TTC549 (cell line): ENCODE measurements around the gene NARS2.
"Not testable (repeated sequence)": the region's sequence is repeated elsewhere in the genome, so short reads cannot be mapped to it uniquely, and the experiment has no call there.

ENCODE experiments used
- FAIRE-seq: peaks from 2 replicates; lab custom pipeline; 2012; peaks lifted over from hg19 to GRCh38; lab: Jason Lieb, UNC

NARS2 gene, protein sequence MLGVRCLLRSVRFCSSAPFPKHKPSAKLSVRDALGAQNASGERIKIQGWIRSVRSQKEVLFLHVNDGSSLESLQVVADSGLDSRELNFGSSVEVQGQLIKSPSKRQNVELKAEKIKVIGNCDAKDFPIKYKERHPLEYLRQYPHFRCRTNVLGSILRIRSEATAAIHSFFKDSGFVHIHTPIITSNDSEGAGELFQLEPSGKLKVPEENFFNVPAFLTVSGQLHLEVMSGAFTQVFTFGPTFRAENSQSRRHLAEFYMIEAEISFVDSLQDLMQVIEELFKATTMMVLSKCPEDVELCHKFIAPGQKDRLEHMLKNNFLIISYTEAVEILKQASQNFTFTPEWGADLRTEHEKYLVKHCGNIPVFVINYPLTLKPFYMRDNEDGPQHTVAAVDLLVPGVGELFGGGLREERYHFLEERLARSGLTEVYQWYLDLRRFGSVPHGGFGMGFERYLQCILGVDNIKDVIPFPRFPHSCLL

DNA sequence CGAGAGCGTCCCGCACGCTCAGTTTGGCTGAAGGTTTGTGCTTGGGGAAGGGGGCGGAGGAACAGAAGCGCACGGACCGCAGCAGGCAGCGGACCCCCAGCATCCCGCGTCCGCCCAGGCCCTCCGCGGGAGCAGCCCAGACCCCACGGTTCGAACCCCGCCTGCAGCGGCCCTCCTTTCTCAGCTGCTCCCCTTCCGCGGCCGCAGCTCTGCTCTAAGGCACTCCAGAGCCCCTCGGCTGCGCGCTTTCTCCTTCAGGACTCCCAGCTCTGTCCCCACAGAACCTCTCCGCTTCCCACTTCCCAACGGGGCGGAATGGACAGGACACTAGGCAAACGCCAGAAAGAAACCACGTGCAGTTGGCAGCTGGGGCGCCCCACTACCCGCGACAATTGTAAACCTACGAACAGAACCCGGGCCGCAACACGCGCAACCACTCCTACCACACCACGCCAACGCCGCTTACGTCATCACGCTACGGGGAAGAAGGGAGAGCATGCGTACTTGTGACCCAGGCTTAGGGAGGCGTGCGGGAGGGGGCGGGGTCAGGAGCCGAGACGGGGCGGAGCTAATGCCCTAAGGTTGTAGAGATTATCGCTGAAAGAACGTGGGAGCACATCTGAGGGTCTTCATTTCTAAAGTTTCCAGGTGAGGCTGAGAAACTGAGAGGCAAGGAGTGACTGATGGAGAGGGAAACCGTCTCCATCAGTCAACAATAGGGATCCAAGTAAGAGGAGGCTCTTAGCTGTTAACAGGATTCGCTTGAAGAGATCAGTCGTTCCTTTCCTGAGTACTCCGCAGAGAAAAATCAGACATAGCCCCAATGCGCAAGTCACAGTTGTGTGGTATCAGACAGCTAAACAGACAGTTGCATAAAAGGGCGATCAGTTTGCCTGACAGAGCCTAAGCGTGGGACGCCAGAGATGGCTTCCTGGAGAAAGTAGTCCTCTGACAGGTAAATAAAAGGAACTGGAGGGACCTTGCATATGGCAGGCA, at the start of gene NARS2:
NARS2 (minus strand) TSS at position 479 of the 996 bp plus-strand sequence; CDS start at position 103, 376 bp downstream.
- FAIRE-seq: peak; percentile 66

DNA sequence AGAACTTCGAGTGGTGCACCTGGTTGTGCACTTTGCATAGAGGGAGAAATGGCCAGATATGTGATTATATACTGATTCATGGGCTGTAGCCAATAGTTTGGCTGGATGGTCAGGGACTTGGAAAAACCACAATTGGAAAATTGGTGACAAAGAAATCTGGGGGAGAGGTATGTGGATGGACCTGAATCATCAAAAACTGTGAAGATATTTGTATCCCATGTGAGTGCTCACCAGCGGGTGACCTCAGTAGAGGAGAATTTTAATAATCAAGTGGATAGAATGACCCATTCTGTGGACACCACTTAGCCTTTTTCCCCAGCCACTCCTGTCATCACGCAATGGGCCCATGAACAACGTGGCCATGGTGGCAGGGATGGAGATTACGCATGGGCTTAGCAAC, 48.0 kb upstream of the NARS2 start:
- FAIRE-seq: no peak

DNA sequence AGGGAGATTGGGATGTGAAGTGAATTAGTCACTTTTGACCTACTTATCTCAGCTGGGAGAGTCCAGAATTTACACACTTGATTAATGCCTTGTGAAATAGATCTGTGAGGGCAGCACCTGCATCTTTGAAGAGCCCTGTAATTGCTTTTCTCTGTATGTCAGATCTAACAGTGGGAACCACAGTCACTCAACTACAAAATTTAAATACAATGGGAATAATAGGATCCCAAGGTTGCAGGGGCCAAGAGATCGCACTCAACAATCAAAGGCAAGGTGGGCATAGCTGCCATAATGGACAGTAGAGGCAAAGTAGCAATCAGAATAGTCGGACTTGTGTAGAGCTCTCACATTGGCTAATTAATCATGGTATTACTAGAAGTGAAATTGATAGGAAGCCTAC, 45.5 kb upstream of the NARS2 start:
- FAIRE-seq: no peak

DNA sequence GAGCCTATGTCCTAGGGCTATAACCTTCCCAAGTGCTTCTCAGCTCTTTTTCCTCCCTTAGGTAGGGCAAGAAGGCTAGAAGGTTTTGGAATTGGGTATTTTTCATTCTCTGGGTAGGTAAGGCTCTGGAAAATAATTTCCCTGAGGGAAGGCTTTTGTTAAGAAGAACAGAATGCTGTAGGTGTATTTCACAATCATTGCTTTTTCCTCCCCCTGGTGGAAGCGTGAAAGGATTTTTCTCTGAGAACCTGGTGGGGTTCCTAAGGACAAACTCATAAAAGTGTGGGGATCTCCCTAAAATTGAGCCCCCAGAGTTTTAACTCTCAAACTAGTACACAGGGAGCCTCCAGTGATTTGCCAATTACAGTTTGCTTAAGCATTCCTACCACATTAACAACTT, 41.1 kb upstream of the NARS2 start:
- no peak for FAIRE-seq

DNA sequence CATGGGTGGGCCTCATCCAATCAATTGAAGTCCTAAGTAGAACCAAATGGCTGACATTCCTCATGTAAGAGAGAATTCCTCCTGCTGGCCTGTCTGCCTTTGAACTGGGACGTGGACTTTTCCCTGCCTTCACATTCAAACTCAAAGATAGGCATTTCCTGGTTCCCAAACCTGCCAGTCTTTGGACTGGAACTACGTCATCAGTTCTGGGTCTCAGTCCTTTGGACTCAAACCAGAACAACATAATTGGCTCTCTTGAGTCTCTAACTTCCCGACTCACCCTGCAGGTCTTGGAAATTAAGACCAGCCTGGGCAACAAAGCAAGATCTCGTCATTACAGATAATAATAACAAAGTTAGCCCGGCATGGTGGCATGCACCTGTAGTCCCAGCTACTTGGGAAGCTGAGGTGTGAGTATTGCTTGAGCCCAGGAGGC, 38.7 kb upstream of the NARS2 start:
- no peak for FAIRE-seq

DNA sequence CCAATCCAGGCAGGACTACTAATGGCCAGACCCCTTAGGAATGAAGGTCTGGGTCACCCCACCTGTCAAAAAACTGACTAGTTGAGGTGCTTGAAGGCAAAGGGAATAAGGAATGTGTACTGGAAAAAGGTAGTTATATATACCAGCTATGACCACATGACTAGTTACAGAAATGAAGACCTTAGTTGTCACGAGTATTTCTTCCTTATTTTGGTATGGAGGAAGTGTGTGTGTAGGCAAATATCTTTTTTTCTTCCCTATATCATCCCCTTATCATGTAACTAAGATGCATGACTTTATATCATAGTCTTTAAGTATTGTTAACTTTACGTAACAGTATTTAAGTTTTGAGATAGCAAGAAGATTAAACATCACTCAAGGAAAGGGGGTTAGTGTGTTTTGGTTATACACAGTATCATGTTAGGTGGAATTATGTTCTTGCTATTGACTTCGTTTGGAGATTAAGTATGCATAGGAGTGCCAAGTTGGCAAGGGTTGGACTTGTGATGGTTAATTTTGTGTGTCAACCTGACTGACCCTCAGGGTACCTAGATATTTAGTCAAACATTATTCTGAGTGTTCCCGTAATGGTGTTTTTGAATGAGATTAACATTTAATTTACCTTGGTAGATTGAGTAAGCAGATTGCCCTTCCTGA, 38.2 kb upstream of the NARS2 start:
- FAIRE-seq: no peak

DNA sequence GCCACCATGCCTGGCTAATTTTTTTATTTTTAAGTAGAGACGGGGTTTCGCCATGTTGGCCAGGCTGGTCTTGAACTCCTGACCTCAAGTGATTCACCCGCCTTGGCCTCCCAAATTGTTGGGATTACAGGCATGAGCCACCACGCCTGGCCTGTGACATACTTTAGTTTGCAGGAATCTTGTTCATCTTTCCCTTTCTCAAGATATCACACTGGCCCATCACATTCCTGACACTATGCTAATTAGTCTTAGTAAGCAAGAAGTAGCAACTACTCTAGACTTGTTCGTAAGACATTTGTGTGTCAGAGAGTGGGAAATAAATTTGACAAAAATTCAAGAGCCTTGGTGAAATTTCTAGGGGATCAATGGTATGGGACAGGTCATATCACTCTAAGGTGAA, 34.7 kb upstream of the NARS2 start:
- not testable (repeated sequence) for FAIRE-seq

DNA sequence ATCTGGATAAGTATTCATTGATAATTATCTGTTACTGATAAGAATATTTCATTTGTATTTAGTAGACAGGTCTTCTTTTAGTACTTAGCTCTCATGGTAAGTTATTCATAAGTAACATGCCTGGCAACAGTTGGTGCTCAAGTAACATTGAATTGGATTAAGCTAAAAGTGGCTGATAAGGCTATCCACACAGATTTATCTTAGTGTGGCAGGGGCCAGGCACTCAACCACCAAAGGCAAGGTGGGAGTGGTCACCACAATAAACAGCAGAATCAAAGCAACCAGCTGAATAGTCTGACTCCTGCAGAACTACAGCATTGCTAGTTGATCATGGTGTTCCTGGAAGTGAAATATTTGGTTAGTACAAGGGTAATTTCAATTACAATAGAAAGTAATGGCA, 33.0 kb upstream of the NARS2 start:
- FAIRE-seq: no peak

DNA sequence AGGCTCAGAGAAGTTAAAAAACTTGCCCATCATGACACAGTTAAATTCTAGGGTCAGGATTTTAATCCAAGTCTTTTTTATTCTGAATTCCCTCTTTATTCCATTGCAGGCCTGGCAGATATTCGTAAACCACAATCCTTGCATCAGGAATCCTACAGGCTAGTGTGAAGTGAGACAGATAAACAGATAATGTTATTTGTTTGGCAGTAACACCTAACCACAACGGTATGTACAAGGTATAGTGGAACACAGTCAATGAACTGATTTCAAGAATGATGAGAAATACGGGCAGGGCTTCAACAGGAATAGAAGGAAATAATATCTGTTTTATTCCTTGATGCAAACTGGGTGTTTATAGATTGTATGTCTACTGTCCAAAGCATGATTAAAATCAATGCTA, 32.0 kb upstream of the NARS2 start:
- no peak for FAIRE-seq

DNA sequence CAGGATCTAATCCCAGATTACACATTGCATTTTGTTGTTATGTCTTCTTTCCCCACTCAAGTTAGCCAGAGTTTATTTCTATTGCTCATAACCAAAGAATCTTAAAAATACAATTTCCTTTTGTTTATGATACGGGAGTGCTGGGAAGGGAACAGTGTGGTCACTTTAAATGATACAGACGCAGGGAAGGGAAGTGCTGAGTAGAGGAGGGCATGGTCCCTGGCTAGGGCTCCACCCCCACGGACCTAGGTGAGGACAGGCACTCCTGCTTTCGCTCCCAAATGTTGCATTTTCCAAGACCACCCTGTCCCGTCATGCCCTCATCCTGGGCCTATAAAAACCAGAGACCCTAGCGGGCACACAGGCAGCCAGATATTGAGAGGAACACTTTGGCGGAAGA, 30.6 kb upstream of the NARS2 start:
- no peak for FAIRE-seq

DNA sequence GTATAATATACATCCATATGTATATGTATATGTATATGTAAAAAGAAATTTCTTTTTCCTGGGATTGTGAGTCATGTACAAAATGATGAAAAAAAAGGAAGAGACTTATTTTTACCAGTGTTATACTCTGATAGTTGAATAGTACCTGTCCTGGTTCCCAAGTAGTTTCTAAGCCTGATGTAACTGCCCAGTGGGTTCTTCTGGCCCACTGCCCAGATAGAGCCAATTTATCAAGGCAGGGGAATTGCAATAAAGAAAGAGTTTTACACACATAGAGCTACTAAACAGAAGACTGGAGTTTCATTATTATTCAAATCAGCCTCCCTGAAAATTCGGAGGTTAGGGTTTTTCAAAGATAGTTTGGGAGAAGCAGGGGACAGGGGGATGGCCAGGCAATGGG, 29.1 kb upstream of the NARS2 start:
- no peak for FAIRE-seq

DNA sequence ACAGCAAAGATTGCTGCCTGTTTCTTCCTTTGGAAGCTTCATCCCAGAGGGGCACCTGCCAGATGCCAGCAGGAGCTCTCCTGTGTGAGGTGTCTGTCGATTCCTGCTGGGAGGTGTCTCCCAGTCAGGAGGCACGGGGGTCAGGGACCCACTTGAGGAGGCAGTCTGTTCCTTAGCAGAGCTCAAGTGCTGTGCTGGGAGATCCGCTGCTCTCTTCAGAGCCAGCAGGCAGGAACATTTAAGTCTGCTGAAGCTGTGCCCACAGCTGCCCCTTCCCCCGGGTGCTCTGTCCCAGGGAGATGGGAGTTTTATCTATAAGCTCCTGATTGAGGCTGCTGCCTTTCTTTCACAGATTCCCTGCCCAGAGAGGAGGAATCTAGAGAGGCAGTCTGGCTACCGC, 28.1 kb upstream of the NARS2 start:
- not testable (repeated sequence) for FAIRE-seq

DNA sequence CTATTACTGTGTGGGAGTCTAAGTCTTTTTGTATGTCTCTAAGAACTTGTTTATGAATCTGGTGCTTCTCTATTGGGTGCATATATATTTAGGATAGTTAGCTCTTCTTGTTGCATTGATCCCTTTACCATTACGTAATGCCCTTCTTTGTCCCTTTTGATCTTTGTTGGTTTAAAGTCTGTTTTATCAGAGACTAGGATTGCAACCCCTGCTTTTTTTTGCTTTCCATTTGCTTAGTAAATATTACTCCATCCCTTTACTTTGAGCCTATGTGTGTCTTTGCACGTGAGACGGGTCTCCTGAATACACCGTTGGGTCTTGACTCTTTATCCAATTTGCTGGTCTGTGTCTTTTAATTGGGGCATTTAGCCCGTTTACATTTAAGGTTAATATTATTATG, 26.4 kb upstream of the NARS2 start:
- FAIRE-seq: not testable (repeated sequence)

DNA sequence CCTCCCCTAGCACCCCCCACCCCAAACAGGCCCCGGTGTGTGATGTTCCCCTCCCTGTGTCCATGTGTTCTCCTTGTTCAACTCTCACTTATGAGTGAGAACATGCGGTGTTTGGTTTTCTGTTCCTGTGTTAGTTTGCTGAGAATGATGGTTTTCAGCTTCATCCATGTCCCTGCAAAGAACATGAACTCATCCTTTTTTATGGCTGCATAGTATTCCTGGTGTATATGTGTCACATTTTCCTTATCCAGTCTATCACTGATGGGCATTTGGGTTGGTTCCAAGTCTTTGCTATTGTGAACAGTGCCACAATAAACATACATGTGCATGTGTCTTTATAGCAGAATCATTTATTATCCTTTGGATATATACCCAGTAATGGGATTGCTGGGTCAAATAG, 22.9 kb upstream of the NARS2 start:
- not testable (repeated sequence) for FAIRE-seq

DNA sequence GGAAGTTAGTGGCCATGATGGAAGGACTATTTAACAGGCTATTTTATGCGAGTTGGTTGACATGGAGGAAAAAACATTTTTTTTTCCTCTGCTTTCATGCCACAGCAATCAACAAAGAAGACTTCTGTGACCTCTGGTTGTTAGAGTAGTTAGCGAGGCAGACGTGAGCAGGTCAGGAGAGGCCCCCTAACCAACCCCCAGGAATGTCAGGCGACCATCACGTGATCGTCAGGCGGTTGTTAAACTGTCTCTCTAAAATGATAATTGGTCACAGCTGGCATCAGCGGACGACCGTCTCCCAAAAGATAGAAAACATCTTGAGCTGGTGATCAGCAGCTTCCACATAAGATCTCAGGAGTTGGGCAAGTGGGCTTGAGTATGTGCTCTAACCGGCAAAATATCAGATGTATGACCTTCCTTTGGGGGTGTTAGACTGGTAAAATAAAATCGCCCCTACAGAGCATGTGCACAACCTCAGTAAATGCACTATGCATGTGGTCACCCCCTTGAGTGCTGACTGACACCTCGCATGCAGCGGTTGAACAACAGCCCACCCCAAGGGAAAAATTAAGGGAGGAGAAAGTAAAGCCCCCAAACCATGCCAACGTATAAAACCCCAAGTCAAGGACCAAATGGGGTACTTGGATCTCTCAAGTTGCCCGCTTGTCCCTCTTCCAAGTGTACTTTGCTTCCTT, 20.9 kb upstream of the NARS2 start:
- FAIRE-seq: no peak

DNA sequence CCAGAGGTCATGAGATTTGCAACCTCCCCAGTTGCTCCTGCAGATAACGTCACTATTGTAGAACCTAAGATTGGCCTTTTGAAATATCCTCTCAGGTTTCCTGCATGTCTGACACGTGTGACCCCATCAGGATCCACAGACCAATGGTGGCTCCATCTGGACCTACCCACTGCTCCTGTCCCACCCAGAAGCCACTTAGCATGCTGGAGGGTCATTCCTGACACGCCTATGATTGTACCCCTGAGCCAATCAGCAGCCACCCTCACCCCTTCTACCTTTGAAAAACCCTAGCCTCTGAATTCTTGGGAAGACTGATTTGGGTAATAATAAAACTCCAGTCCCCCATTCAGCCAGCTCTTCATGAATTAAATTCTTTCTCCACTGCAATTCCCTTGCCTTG, 20.1 kb upstream of the NARS2 start:
- FAIRE-seq: no peak

DNA sequence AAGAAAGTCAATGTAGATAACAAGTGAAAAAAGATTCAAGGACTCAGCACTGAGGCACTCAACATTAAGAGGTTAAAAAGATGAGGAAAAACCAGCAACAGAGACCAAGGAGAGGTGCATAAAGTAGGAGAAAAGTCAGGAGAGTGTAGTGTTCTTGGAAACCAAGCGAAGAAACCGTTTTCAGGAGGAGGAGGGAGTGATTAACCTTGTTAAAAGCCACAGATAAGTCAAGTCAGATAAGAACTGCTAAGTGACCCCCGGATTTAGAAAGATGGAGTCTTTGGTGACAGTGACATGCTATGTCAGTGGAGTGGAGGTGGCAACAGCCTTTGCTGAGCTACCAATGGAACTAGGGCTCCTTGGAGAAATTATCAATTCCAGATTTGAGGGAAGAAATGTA, 13.9 kb upstream of the NARS2 start:
- no peak for FAIRE-seq

DNA sequence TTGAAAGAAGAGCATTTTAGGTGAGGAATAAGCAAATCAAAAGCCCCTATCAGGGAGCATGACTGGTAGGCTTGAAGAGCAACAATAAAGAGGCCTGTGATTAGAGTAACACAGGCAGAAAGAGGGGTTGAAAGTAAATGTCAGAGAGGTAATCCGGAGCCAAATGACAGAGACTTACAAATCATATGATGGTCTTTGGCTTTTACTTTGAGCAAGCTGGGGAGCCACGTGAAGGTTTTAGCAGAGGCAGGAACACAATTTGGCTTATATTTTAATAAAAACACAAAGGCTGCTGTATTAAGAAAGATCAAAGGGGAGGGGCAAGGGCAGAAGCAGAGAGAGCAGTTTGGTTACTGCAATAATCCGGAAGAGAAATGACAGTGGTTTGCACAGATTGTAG, 12.8 kb upstream of the NARS2 start:
- FAIRE-seq: no peak

DNA sequence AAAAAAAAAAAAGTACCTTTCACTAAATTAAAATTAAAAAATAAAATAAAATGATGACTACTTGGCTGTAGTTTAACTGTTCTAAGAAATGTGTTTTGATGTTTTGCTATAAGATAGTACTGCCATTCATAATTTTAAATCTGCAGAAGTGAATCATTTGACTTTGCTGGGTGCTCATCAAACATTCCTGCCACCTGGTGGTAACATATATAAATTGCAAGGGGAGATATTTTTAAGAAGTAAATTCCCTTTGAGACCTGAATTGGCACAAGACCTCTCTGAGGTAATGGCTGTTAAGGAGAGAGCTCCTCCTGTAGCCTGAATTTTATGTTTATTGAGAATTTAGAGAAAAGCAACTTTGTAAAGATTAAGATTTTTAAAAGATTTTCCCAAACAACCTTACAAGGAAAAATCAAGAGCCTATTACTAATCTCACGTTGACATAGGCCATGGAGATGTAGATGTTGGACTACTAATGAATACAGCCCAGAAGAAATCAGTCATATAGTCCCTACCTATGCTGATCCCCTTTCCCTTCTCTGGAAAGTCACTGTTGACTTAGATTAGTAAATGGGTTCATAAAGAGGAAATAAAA, 11.9 kb upstream of the NARS2 start:
- FAIRE-seq: peak; percentile 70

DNA sequence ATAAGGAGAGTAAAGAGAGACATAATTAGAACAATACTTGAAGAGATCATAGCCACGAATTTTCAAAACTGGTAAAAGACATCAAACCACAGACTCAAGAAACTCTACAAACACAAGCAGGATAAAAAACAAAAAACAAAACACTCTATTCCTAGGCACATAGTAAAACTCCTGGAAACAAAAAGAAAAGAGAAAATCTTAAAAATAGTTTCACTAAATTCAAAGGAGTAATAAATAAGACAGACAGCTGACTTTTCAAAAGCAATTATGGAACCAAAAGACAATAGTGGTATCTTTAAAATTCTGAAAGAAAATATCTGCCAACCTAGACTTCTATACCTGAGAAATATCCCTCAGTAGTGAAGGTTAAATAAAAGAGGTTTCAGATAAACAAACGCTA, 9.2 kb upstream of the NARS2 start:
- FAIRE-seq: no peak

DNA sequence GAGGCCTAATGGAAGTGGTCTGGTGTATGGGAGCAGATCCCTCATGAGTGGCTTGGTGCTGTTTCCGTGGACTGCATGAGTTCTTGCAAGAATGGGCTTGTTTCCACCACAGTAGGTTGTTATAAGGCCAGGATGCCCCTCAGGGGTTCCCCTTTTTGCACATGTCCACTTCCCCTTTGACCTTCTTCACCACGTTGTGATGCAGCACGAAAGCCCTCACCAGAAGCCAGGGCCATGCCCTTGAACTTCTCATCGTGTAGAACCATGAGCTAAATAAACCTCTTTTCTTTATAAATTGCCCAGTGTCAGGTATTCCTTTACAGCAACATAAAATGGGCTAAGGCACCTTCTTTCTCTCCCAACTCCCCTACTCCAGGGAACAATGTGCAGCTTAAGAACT, 2.8 kb upstream of the NARS2 start:
- no peak for FAIRE-seq
